HepG2 (cell line): ENCODE data around the gene OCLN. TPM values are rescaled to one million over a fixed set of nuclear protein-coding genes. Genes with fewer than 3 reads are reported as not detected.

ENCODE experiments used
- polyA plus RNA-seq, 8 experiments: library from polyadenylated mRNA; depleted of rRNA in 3 of 8; stranded (reverse) in 7 of 8; unstranded in 1 of 8; fragments of >200 nt; fragmentation: Illumina TruSeq in 4 of 8; extraction: Trizol in 4 of 8; gene quantifications; 2 replicates each; pipeline versions ENCODE4 v1.2.1 to v1.2.3, GENCODE V29; 2011 to 2016; ENCODE audit warnings: low read depth in 4 of 8, missing spikeins in 1 of 8, mixed read lengths in 1 of 8; ENCODE audit not compliant: insufficient read depth in 1 of 8
- small RNA-seq, 3 experiments: library from RNA; depleted of rRNA; stranded (forward); fragments of <200 nt; gene quantifications; one replicate each; pipeline ENCODE3, GENCODE V24; 2012; ENCODE audit warnings: low read depth in 2 of 3, low replicate concordance in 1 of 3; ENCODE audit not compliant: insufficient read length in 3 of 3, insufficient read depth in 2 of 3
- total RNA-seq, 5 experiments: library from RNA; depleted of rRNA; stranded (reverse); fragments of >200 nt; fragmentation: Illumina TruSeq; extraction: Trizol; gene quantifications; 2 replicates each; pipeline ENCODE4 v1.2.3, GENCODE V29; 2016; ENCODE audit warnings: low read depth in 1 of 5

Gene OCLN
- total and polyA plus RNA-seq, 2 of the 13 experiments (the other 11 are each of a cell fraction or from before 2014, with no cell fraction given): 24.1 to 34.8 TPM

Small RNA genes within 50 kb of the gene (small RNA-seq; reads per million reads assigned to genes)
- gene RN7SL616P (0 reads per million in 3 experiments), gene RNU6-724P (0 reads per million in 3 experiments), gene RPS27P14 (0 reads per million in 3 experiments)

Other genes with a start within 250 kb of the OCLN start
- 7.5 and 12.4 TPM in 2 replicates for gene CCDC125, start 160.0 kb upstream of the OCLN start, total RNA-seq (2016; rRNA removed; fragmentation: Illumina TruSeq; extraction: Trizol)
- gene CCDC125, start 160.0 kb upstream of the OCLN start, polyA plus RNA-seq (2011; rRNA removed): 3.6 and 5.3 TPM in 2 replicates
- 77.2 and 123 TPM in 2 replicates for gene AK6, start 123.3 kb upstream of the OCLN start, total RNA-seq (2016; rRNA removed; fragmentation: Illumina TruSeq; extraction: Trizol)
- gene AK6, start 123.3 kb upstream of the OCLN start, polyA plus RNA-seq (2011; rRNA removed): 23.9 and 31.1 TPM in 2 replicates
- 113 and 158 TPM in 2 replicates for gene TAF9, start 123.3 kb upstream of the OCLN start, total RNA-seq (2016; rRNA removed; fragmentation: Illumina TruSeq; extraction: Trizol)
- 163 and 218 TPM in 2 replicates for gene TAF9, start 123.3 kb upstream of the OCLN start, polyA plus RNA-seq (2011; rRNA removed)
- gene RAD17, start 123.0 kb upstream of the OCLN start, total RNA-seq (2016; rRNA removed; fragmentation: Illumina TruSeq; extraction: Trizol): 25.9 and 29.8 TPM in 2 replicates
- 23.7 and 24.0 TPM in 2 replicates for gene RAD17, start 123.0 kb upstream of the OCLN start, polyA plus RNA-seq (2011; rRNA removed)
- gene MARVELD2, start 77.7 kb upstream of the OCLN start, total RNA-seq (2016; rRNA removed; fragmentation: Illumina TruSeq; extraction: Trizol): 13.0 and 15.4 TPM in 2 replicates
- 10.7 and 11.1 TPM in 2 replicates for gene MARVELD2, start 77.7 kb upstream of the OCLN start, polyA plus RNA-seq (2011; rRNA removed)
- gene GTF2H2C, start 67.4 kb downstream of the OCLN start, total RNA-seq (2016; rRNA removed; fragmentation: Illumina TruSeq; extraction: Trizol): 62.9 and 72.3 TPM in 2 replicates
- gene GTF2H2C, start 67.4 kb downstream of the OCLN start, polyA plus RNA-seq (2011; rRNA removed): 24.7 and 29.7 TPM in 2 replicates